IPS DF 19.7 (cell line): ENCODE measurements around the gene SUSD4.

Experiments
- DNase-seq: peaks from one replicate; pipeline ENCODE4 v3.0.0-alpha.2; 2013; ENCODE audit warnings: low read depth, low spot score

The SUSD4 gene

GRCh38 chr1:223358826-223359225 is 5.2 kb downstream of the SUSD4 start:
- DNase-seq: no peak

- DNase-seq: no peak
These were observed 8.3 kb downstream of the SUSD4 start for GRCh38 chr1:223355699-223356098.

GRCh38 chr1:223353939-223354338 is 10.0 kb downstream of the SUSD4 start:
- no peak for DNase-seq

GRCh38 chr1:223352944-223353343 is 11.0 kb downstream of the SUSD4 start:
- DNase-seq: no peak

- DNase-seq: no peak
These were observed 13.5 kb downstream of the SUSD4 start for GRCh38 chr1:223350361-223350908.

GRCh38 chr1:223349241-223349640 is 14.7 kb downstream of the SUSD4 start:
- no peak for DNase-seq

- no peak for DNase-seq
These were observed 15.5 kb downstream of the SUSD4 start for GRCh38 chr1:223348439-223348838.

- no peak for DNase-seq
These were observed 16.4 kb downstream of the SUSD4 start for GRCh38 chr1:223347583-223347982.

GRCh38 chr1:223346311-223346710 is 17.7 kb downstream of the SUSD4 start:
- DNase-seq: no peak

GRCh38 chr1:223345720-223346119 is 18.3 kb downstream of the SUSD4 start:
- no peak for DNase-seq

GRCh38 chr1:223344491-223344890 is 19.5 kb downstream of the SUSD4 start:
- DNase-seq: no peak

GRCh38 chr1:223343692-223344091 is 20.3 kb downstream of the SUSD4 start:
- DNase-seq: no peak

- no peak for DNase-seq
These were observed 22.9 kb downstream of the SUSD4 start for GRCh38 chr1:223341121-223341520.

GRCh38 chr1:223340637-223341036 is 23.3 kb downstream of the SUSD4 start:
- no peak for DNase-seq

- no peak for DNase-seq
These were observed 24.1 kb downstream of the SUSD4 start for GRCh38 chr1:223339861-223340260.

- no peak for DNase-seq
These were observed 24.9 kb downstream of the SUSD4 start for GRCh38 chr1:223338811-223339746.

GRCh38 chr1:223337174-223337869 is 26.7 kb downstream of the SUSD4 start:
- DNase-seq: no peak

- DNase-seq: no peak
These were observed 29.8 kb downstream of the SUSD4 start for GRCh38 chr1:223334156-223334555.

- no peak for DNase-seq
These were observed 31.0 kb downstream of the SUSD4 start for GRCh38 chr1:223332997-223333396.

GRCh38 chr1:223331929-223332328 is 32.0 kb downstream of the SUSD4 start:
- DNase-seq: no peak

- DNase-seq: no peak
These were observed 32.7 kb downstream of the SUSD4 start for GRCh38 chr1:223331301-223331700.

- no peak for DNase-seq
These were observed 33.5 kb downstream of the SUSD4 start for GRCh38 chr1:223330466-223330865.
